IMR-90 (cell line): ENCODE measurements around the gene LHX5. TPM values are rescaled to one million over a fixed set of nuclear protein-coding genes. Genes with fewer than 3 reads are reported as not detected.

Experiments
- ATAC-seq: fragments of 200-7000 bp; cut with Tn5 transposase; 2 replicates; pipeline ENCODE4 v1.9.1; 2020; ENCODE audit warnings: low read depth, mild to moderate bottlenecking, moderate library complexity
- BruUV-seq: library from RNA; stranded (reverse); fragments of 400-500 nt; replicated peaks from 2 replicates; lab custom pipeline; 2021; lab: Mats Ljungman, UMichigan
- CTCF ChIA-PET: fragments of 300-600 bp; formaldehyde crosslinking; extraction: SDS; loops from one replicate; lab custom pipeline; 2021; ENCODE audit warnings: antibody characterized with exemption; lab: Yijun Ruan, JAX
- POLR2A ChIA-PET: fragments of 300-600 bp; sonication (Branson Sonifier 250); formaldehyde crosslinking; loops from one replicate; lab custom pipeline; 2022; ENCODE audit warnings: antibody characterized with exemption; ENCODE audit not compliant: unreplicated experiment; lab: Charles Lee
- DNase-seq: peaks from one replicate; pipeline ENCODE4 v3.0.0; 2013
- H2AFZ ChIP-seq: replicated peaks from 2 replicates; pipeline ENCODE3; 2013; ENCODE audit warnings: low read length, mild to moderate bottlenecking; ENCODE audit not compliant: poor library complexity
- H2AK5ac ChIP-seq: 2 replicates; pipeline ENCODE4 v1.6.1; 2013; ENCODE audit warnings: low read depth, low read length, inconsistent platforms
- H2AK9ac ChIP-seq: replicated peaks from 2 replicates; pipeline ENCODE3; 2013; ENCODE audit warnings: mild to moderate bottlenecking, low read depth, low read length, moderate library complexity; ENCODE audit not compliant: poor library complexity
- H2BK120ac ChIP-seq: 2 replicates; pipeline ENCODE4 v1.6.1; 2013; ENCODE audit warnings: low read depth, low read length, inconsistent platforms
- H2BK15ac ChIP-seq: 3 replicates; pipeline ENCODE4 v1.6.1; 2013; ENCODE audit warnings: low read depth, low read length, inconsistent platforms
- H2BK20ac ChIP-seq: 2 replicates; pipeline ENCODE4 v1.6.1; 2013; ENCODE audit warnings: low read depth, mild to moderate bottlenecking, inconsistent platforms, low read length, moderate library complexity
- H2BK5ac ChIP-seq: 2 replicates; pipeline ENCODE4 v1.6.1; 2013; ENCODE audit warnings: mild to moderate bottlenecking, low read depth, low read length, inconsistent platforms; ENCODE audit not compliant: poor library complexity, severe bottlenecking
- H3K14ac ChIP-seq: replicated peaks from 2 replicates; pipeline ENCODE4 v1.6.1; 2013; ENCODE audit warnings: low read depth, low read length, inconsistent platforms
- H3K18ac ChIP-seq: 2 replicates; pipeline ENCODE4 v1.6.1; 2013; ENCODE audit warnings: low read depth, low read length, control low read depth
- H3K23ac ChIP-seq: 2 replicates; pipeline ENCODE4 v1.6.1; 2013; ENCODE audit warnings: low read depth, low read length, inconsistent platforms
- H3K27ac ChIP-seq: 2 replicates; pipeline ENCODE4 v1.5.1; 2013; ENCODE audit warnings: mild to moderate bottlenecking, control low read depth, low read length; ENCODE audit not compliant: insufficient read depth
- H3K27me3 ChIP-seq: 2 replicates; pipeline ENCODE4 v1.6.1; 2013; ENCODE audit warnings: low read length; ENCODE audit not compliant: control insufficient read depth, insufficient read depth
- H3K36me3 ChIP-seq: 2 replicates; pipeline ENCODE4 v1.6.1; 2013; ENCODE audit warnings: low read length, mixed read lengths; ENCODE audit not compliant: control insufficient read depth, insufficient read depth
- H3K4ac ChIP-seq: 2 replicates; pipeline ENCODE4 v1.6.1; 2013; ENCODE audit warnings: low read depth, low read length, inconsistent platforms
- H3K4me1 ChIP-seq: 2 replicates; pipeline ENCODE4 v1.6.1; 2013; ENCODE audit warnings: low read length, mixed read lengths; ENCODE audit not compliant: control insufficient read depth, insufficient read depth
- H3K4me2 ChIP-seq: 2 replicates; pipeline ENCODE4 v1.6.1; 2013; ENCODE audit warnings: low read depth, mild to moderate bottlenecking, control low read depth, low read length, moderate library complexity
- H3K4me3 ChIP-seq: 2 replicates; pipeline ENCODE4 v1.5.1; 2013; ENCODE audit warnings: low read depth, mild to moderate bottlenecking, control low read depth, low read length, moderate library complexity; ENCODE audit not compliant: insufficient read depth
- H3K56ac ChIP-seq: 2 replicates; pipeline ENCODE4 v1.6.1; 2013; ENCODE audit warnings: low read length, inconsistent platforms; ENCODE audit not compliant: insufficient read depth; ENCODE audit errors: extremely low read depth
- H3K79me1 ChIP-seq, 2 experiments: 2 replicates each; pipeline ENCODE4 v1.6.1; 2013; ENCODE audit warnings: low read length in 2 of 2, inconsistent platforms in 1 of 2, low read depth in 1 of 2
- H3K9ac ChIP-seq: 2 replicates; pipeline ENCODE4 v1.6.1; 2013; ENCODE audit warnings: low read depth, low read length, control low read depth
- H3K9me1 ChIP-seq: 2 replicates; pipeline ENCODE4 v1.6.1; 2013; ENCODE audit warnings: low read length, inconsistent platforms; ENCODE audit not compliant: insufficient read depth
- H3K9me3 ChIP-seq: 2 replicates; pipeline ENCODE4 v1.6.1; 2013; ENCODE audit warnings: low read length; ENCODE audit not compliant: control insufficient read depth, insufficient read depth
- H4K20me1 ChIP-seq: 2 replicates; pipeline ENCODE4 v1.6.1; 2013; ENCODE audit warnings: low read length, inconsistent platforms; ENCODE audit not compliant: insufficient read depth
- H4K5ac ChIP-seq: 2 replicates; pipeline ENCODE4 v1.6.1; 2013; ENCODE audit warnings: mild to moderate bottlenecking, low read depth, low read length, control low read depth
- H4K8ac ChIP-seq, 2 experiments: 2 replicates each; pipeline ENCODE4 v1.6.1; 2013; ENCODE audit warnings: low read depth in 2 of 2, low read length in 2 of 2, control low read depth in 1 of 2, inconsistent platforms in 1 of 2
- H4K91ac ChIP-seq: 2 replicates; pipeline ENCODE4 v1.6.1; 2013; ENCODE audit warnings: low read depth, low read length, inconsistent platforms; ENCODE audit not compliant: insufficient read depth
- BHLHE40 ChIP-seq: fragments of 150-350 bp; IDR thresholded peaks from 2 replicates; pipeline ENCODE4 v1.6.1; 2016; ENCODE audit warnings: mild to moderate bottlenecking, low read depth, low read length
- CEBPB ChIP-seq: IDR thresholded peaks from 2 replicates; pipeline ENCODE4 v1.6.1; 2012; ENCODE audit warnings: low read depth, low read length, improper control_type of control experiment
- CTCF ChIP-seq: conservative IDR thresholded peaks from 2 replicates; pipeline ENCODE4 v1.5.1; 2012; ENCODE audit warnings: mild to moderate bottlenecking, low read depth, low read length, improper control_type of control experiment
- SMC3 ChIP-seq: fragments of 150-350 bp; IDR thresholded peaks from 2 replicates; pipeline ENCODE4 v1.6.1; 2016; ENCODE audit warnings: low read depth, mild to moderate bottlenecking, antibody characterized with exemption, low read length, moderate library complexity
- USF2 ChIP-seq: fragments of 150-350 bp; IDR thresholded peaks from 2 replicates; pipeline ENCODE4 v1.6.1; 2017; ENCODE audit warnings: mild to moderate bottlenecking, antibody characterized with exemption, low read length, low read depth
- WGBS, 2 experiments: methylation state at CpG; one replicate each; pipeline versions ENCODE4 v1.1.5 to v1.1.7; 2013; ENCODE audit warnings: missing lambda C conversion rate in 2 of 2; ENCODE audit not compliant: insufficient read length in 1 of 2; ENCODE audit errors: extremely low coverage in 2 of 2; 5-methylcytosine and 5-hydroxymethylcytosine counted together
- dilution Hi-C: fragments of 300-500 bp; cut with HindIII; formaldehyde crosslinking; loops from one replicate; pipeline ENCODE4 v1.14.3; 2018; ENCODE audit warnings: low sequenced_read_pairs; ENCODE audit not compliant: unreplicated experiment
- in situ Hi-C: fragments of 300-500 bp; cut with MboI; formaldehyde crosslinking; loops from 3 replicates; pipeline ENCODE4 v1.14.3; 2019; ENCODE audit warnings: low sequenced_read_pairs, inconsistent platforms, mixed read lengths
- intact Hi-C: fragments of 100-400 bp; cut with micrococcal nuclease; formaldehyde crosslinking; loops from 2 replicates; pipeline ENCODE4 v1.10.0; 2022
- polyA plus RNA-seq, 3 experiments: library from polyadenylated mRNA; depleted of rRNA; stranded (reverse); fragments of >200 nt; gene quantifications; 2 replicates each; pipeline ENCODE4 v1.2.3, GENCODE V29; 2012; ENCODE audit warnings: low replicate concordance in 1 of 3
- total RNA-seq: library from RNA; depleted of rRNA; stranded (reverse); fragments of >200 nt; gene quantifications from 2 replicates; pipeline ENCODE4 v1.2.3, GENCODE V29; 2012

LHX5 gene
- total and polyA plus RNA-seq, 2 of the 4 experiments (the other 2 are of a cell fraction) = not detected

- TF ChIP-seq BHLHE40 = no peak
- TF ChIP-seq USF2 = no peak
- TF ChIP-seq CEBPB = no peak
These were observed 43.6 kb upstream of the LHX5 start (continued) for GRCh38 chr12:113515082-113515856.

- 0 out of 2 replicates have a peak, but pooled peaks cover 2% of the 10 kb centered on the region for H3K9me3 ChIP-seq
- POLR2A ChIA-PET = no interaction called here
- H3K4me2 ChIP-seq = no peak overlapping the region
- no peak overlapping the region for H3K14ac ChIP-seq
- peaks cover 11% of the 10 kb centered on the region for H3K27me3 ChIP-seq
- BruUV-seq = no TSS peak
- no peak for DNase-seq
- CTCF ChIA-PET = no interaction called here
- no peak overlapping the region for H3K27ac ChIP-seq
- no peaks in the 10 kb centered on the region for H3K4me1 ChIP-seq
- no peak overlapping the region for H3K56ac ChIP-seq
- no peak overlapping the region for H3K9ac ChIP-seq
- intact Hi-C loops = no loop called here
- no peak overlapping the region for H4K8ac ChIP-seq
- H2AFZ ChIP-seq = no peak overlapping the region
- H3K18ac ChIP-seq = no peak overlapping the region
- no peak for TF ChIP-seq CTCF
- 0 out of 2 replicates have a peak, but pooled peaks have one; percentile 37 for TF ChIP-seq CEBPB
- TF ChIP-seq BHLHE40 = no peak
- no peak for TF ChIP-seq SMC3
- H3K79me1 ChIP-seq = no peaks in the 10 kb centered on the region
- H2BK5ac ChIP-seq = no peak overlapping the region
- no peak overlapping the region for H3K4me3 ChIP-seq
- WGBS, 2 experiments = 24% methylated on average over 2 of the region's 8 CpGs; no CpG with 5 or more reads in 1 of the 2 experiments
- no peak overlapping the region for H2BK20ac ChIP-seq
- H2AK9ac ChIP-seq = no peak overlapping the region
- H2BK15ac ChIP-seq = no peak overlapping the region
- H4K5ac ChIP-seq = no peak overlapping the region
- H2AK5ac ChIP-seq = no peak overlapping the region
- no peaks in the 10 kb centered on the region for H4K20me1 ChIP-seq
- no peaks in the 10 kb centered on the region for H3K9me1 ChIP-seq
- dilution Hi-C loops = no loop called here
- no peak overlapping the region for H4K91ac ChIP-seq
- ATAC-seq = no peak
- no peak overlapping the region for H3K4ac ChIP-seq
- H2BK120ac ChIP-seq = no peak overlapping the region
- no peaks in the 10 kb centered on the region for H3K36me3 ChIP-seq
- no peak overlapping the region for H3K23ac ChIP-seq
- in situ Hi-C loops = no loop called here
These were observed 42.9 kb upstream of the LHX5 start for GRCh38 chr12:113514602-113515001.
